Stomach (tissue), 4 donors: ENCODE measurements around the gene PKD1.

ENCODE experiments used
- CTCF ChIP-seq, 7 experiments: fragments of 450-650 bp in 4 of 7; fragments of 200-600 bp in 3 of 7; sonication (generic) in 3 of 7; IDR thresholded peaks; one replicate each; pipeline ENCODE4 v1.5.1; 2016 to 2019; ENCODE audit warnings: antibody characterized with exemption in 7 of 7, control low read depth in 2 of 7, mild to moderate bottlenecking in 1 of 7
- EP300 ChIP-seq: sonication (generic); formaldehyde crosslinking; IDR thresholded peaks from one replicate; pipeline ENCODE4 v1.6.1; 2017; ENCODE audit warnings: antibody characterized with exemption
- POLR2A ChIP-seq, 4 donors: fragments of 450-650 bp; IDR thresholded peaks; one replicate each; pipeline ENCODE4 v1.6.1; 2016; ENCODE audit warnings: antibody characterized with exemption in 4 of 4, control low read depth in 2 of 4, mild to moderate bottlenecking in 1 of 4, moderate library complexity in 1 of 4

DNA sequence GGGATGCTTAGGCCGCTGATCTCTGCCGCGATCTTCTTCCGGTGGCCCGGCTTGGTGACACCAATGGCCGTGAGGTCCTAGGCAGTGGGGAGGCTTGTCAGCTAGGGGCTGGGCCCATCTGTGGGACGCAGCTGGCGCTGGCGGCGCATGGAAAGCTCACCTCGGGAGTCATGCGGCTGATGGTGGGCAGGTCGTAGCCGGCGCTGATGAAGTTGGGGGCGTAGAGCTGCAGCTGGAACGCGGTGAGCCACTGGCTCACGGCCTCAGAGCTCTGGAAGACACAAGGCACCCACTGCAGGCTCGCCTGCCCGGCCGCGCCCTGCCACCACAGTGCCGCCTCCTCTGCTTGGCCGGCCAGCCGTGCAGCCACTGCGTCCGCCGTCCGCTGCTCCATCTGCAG, 48.0 kb upstream of the PKD1 start:
- no peak for TF ChIP-seq POLR2A (IDR thresholded peaks at IDR 0.05)
- no peak for TF ChIP-seq EP300
- TF ChIP-seq CTCF (IDR thresholded peaks at IDR 0.05), result no peak
